Calu3 (cell line): ENCODE results near the gene SEC16A. TPM values are rescaled to one million over a fixed set of nuclear protein-coding genes. Genes with fewer than 3 reads are reported as not detected.

Experiments
- BruUV-seq: library from RNA; stranded (reverse); fragments of 400-500 nt; replicated peaks from 2 replicates; lab custom pipeline; 2021; lab: Mats Ljungman, UMichigan
- CTCF ChIA-PET: fragments of 300-600 bp; sonication (Branson Sonifier 250); formaldehyde crosslinking; loops from one replicate; lab custom pipeline; 2022; ENCODE audit warnings: antibody characterized with exemption; lab: Charles Lee
- DNase-seq: peaks from one replicate; pipeline ENCODE4 v3.0.0; 2022
- H3K27ac Mint-ChIP-seq: one replicate; pipeline ENCODE4 v1.8.0; 2022; ENCODE audit warnings: mixed read lengths; ENCODE audit not compliant: unreplicated experiment
- H3K27me3 Mint-ChIP-seq: one replicate; pipeline ENCODE4 v1.8.0; 2022; ENCODE audit warnings: mixed read lengths; ENCODE audit not compliant: unreplicated experiment
- H3K36me3 Mint-ChIP-seq: one replicate; pipeline ENCODE4 v1.8.0; 2022; ENCODE audit warnings: mild to moderate bottlenecking, moderate library complexity, mixed read lengths; ENCODE audit not compliant: insufficient read depth, unreplicated experiment
- H3K4me1 Mint-ChIP-seq: one replicate; pipeline ENCODE4 v1.8.0; 2022; ENCODE audit warnings: mild to moderate bottlenecking, low read depth, mixed read lengths; ENCODE audit not compliant: unreplicated experiment
- H3K4me3 Mint-ChIP-seq: one replicate; pipeline ENCODE4 v1.8.0; 2022; ENCODE audit warnings: mild to moderate bottlenecking, low read depth, moderate library complexity, mixed read lengths; ENCODE audit not compliant: unreplicated experiment
- H3K9me3 Mint-ChIP-seq: one replicate; pipeline ENCODE4 v1.8.0; 2022; ENCODE audit warnings: low read depth, mixed read lengths; ENCODE audit not compliant: unreplicated experiment
- CTCF ChIP-seq: fragments of 200-600 bp; IDR thresholded peaks from one replicate; pipeline ENCODE4 v1.8.0; 2022; ENCODE audit warnings: antibody characterized with exemption; ENCODE audit not compliant: unreplicated experiment
- intact Hi-C: fragments of 100-400 bp; cut with micrococcal nuclease; formaldehyde crosslinking; loops from one replicate; pipeline ENCODE4 v1.10.0; 2022; ENCODE audit not compliant: unreplicated experiment
- total RNA-seq: library from RNA; stranded (reverse); gene quantifications from 2 replicates; pipeline ENCODE4 v1.2.3, GENCODE V29; 2022

The SEC16A gene
- total RNA-seq, 1 experiment from 2014 or later = 48.9 TPM

- TF ChIP-seq CTCF = no peak
- intact Hi-C loops = no loop called here
- DNase-seq = no peak
- Mint-ChIP-seq H3K27ac (no peak overlapping the region), H3K36me3 (peaks cover 36% of the 10 kb centered on the region), H3K4me1 (no peaks in the 10 kb centered on the region), H3K27me3 (no peaks in the 10 kb centered on the region), H3K9me3 (no peaks in the 10 kb centered on the region), H3K4me3 (no peak overlapping the region)
- no TSS peak for BruUV-seq
- CTCF ChIA-PET = no interaction called here
Measured at GRCh38 chr9:136472640-136473353, 10.0 kb downstream of the SEC16A start.

DNA sequence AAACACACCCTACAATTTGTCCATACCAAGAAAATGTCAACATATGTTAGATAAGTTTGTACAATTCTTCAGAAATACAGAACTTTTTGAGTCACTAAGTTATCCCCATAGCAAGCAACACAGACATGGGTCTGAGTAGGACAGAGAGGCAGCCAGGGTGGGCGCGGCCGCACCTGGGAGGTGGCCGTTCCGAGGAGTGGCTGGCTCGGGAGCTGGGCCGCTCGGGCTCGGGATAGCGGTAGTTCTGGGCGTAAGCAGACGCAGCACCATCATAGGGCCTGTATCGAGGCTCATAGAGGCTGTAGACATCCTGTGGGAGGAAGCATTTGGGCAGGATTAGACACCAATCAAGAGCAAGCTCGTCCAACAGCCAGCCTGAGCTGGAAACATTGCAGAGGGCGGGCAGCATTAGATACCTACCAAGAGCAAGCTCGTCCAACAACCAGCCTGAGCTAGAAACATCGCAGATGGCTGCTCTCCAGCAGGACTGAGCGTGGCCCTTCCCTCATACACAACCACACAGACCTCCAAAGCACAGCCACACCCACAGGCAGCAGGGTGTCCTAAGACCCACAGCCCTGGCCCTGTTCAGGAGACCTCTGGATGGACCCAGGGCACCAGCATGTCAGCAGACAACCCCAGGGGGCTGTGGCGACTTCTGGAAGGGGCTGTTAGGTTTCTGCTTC lies 10.9 kb downstream of the SEC16A start:
- CTCF ChIA-PET = interaction anchor here (0.6 kb wide), 1 partner anchor 342 kb away, joined by 3 read pairs; no protein-coding TSS in a partner anchor
- DNase-seq = no peak
- Mint-ChIP-seq H3K36me3 (peaks cover 37% of the 10 kb centered on the region), H3K27ac (no peak overlapping the region), H3K4me3 (no peak overlapping the region), H3K9me3 (no peaks in the 10 kb centered on the region), H3K4me1 (no peaks in the 10 kb centered on the region), H3K27me3 (no peaks in the 10 kb centered on the region)
- TF ChIP-seq CTCF = no peak
- intact Hi-C loops = no loop called here
- no TSS peak for BruUV-seq

- Mint-ChIP-seq H3K4me3 (no peak overlapping the region), H3K9me3 (no peaks in the 10 kb centered on the region), H3K4me1 (no peaks in the 10 kb centered on the region), H3K27ac (no peak overlapping the region), H3K36me3 (peaks cover 37% of the 10 kb centered on the region), H3K27me3 (no peaks in the 10 kb centered on the region)
- no peak for TF ChIP-seq CTCF
- intact Hi-C loops = no loop called here
- BruUV-seq = no TSS peak
- CTCF ChIA-PET = no interaction called here
- no peak for DNase-seq
Measured at GRCh38 chr9:136470792-136471469, 11.9 kb downstream of the SEC16A start.

DNA sequence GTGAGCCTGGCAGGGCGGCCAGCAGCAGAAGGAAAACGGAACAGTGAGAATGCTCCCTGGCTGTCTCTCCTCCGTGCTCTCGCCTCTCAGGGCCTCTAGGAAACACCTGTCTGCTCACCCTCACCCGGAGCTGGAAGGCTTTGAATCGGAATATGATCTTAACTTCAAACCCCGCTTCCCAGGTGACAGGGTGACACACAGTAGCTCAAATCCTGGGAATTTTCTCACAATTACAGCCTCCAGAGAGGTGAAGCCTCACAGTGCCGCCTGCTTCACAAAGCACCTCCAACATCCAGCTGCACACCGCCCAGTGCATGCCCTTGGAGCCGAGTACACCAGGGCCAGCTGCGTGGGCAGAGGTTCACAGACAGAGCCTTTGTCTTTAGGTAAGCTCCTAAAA lies 12.5 kb downstream of the SEC16A start:
- Mint-ChIP-seq H3K27me3 (no peaks in the 10 kb centered on the region), H3K27ac (no peak overlapping the region), H3K4me1 (no peaks in the 10 kb centered on the region), H3K4me3 (no peak overlapping the region), H3K36me3 (peaks cover 34% of the 10 kb centered on the region), H3K9me3 (no peaks in the 10 kb centered on the region)
- intact Hi-C loops = no loop called here
- BruUV-seq = no TSS peak
- no peak for TF ChIP-seq CTCF
- CTCF ChIA-PET = no interaction called here
- DNase-seq = no peak
